Left ventricle myocardium inferior (tissue), 1 donor: ENCODE data around the gene F7. TPM values are rescaled to one million over a fixed set of nuclear protein-coding genes. Genes with fewer than 3 reads are reported as not detected.
"Not testable (repeated sequence)": the region's sequence is repeated elsewhere in the genome, so short reads cannot be mapped to it uniquely, and the experiment has no call there.

Source experiments
- DNase-seq: peaks from one replicate; pipeline ENCODE4 v3.0.0-alpha.2; 2020
- H3K27ac ChIP-seq: fragments of 200-600 bp; replicated peaks from 2 replicates; pipeline ENCODE4 v1.8.0; 2021
- H3K27me3 ChIP-seq: fragments of 200-600 bp; 2 replicates; pipeline ENCODE4 v1.8.0; 2021; ENCODE audit warnings: low read depth
- H3K36me3 ChIP-seq: fragments of 200-600 bp; 2 replicates; pipeline ENCODE4 v1.8.0; 2021
- H3K4me1 ChIP-seq: fragments of 200-600 bp; 2 replicates; pipeline ENCODE4 v1.8.0; 2021
- H3K4me3 ChIP-seq: fragments of 200-600 bp; 2 replicates; pipeline ENCODE4 v1.8.0; 2021; ENCODE audit warnings: mild to moderate bottlenecking, moderate library complexity
- H3K9me3 ChIP-seq: fragments of 200-600 bp; replicated peaks from 2 replicates; pipeline ENCODE4 v1.8.0; 2021
- CTCF ChIP-seq: fragments of 200-600 bp; IDR thresholded peaks from 2 replicates; pipeline ENCODE4 v1.8.0; 2021; ENCODE audit warnings: antibody characterized with exemption, mild to moderate bottlenecking, borderline replicate concordance
- intact Hi-C: fragments of 100-400 bp; cut with micrococcal nuclease; formaldehyde crosslinking; loops from one replicate; pipeline ENCODE4 v1.11.0; 2022
- total RNA-seq: library from RNA; stranded (reverse); fragmentation: NEBNext Ultra II Directional; extraction: Animal tissue kit (Norgen Biotek cat#: 25700); gene quantifications from one replicate; pipeline ENCODE4 v1.2.1, GENCODE V29; 2021
- donor health status: DM: no; HTN: yes; CAD: no; lungs with severe emphysema.

Gene F7
- total RNA-seq, 1 donor from 2014 or later: not detected

GRCh38 chr13:113109151-113110047, 3.8 kb downstream of the F7 start:
- Histone ChIP-seq H3K4me3 (peak overlapping the region; percentile 68), H3K27me3 (peaks cover 46% of the 10 kb centered on the region), H3K36me3 (no peaks in the 10 kb centered on the region), H3K4me1 (peaks cover 18% of the 10 kb centered on the region), H3K27ac (no peak overlapping the region), H3K9me3 (no peaks in the 10 kb centered on the region)
- TF ChIP-seq CTCF: no peak
- peak; percentile 13 for DNase-seq
- intact Hi-C loops: no loop called here

- Histone ChIP-seq H3K36me3 (no peaks in the 10 kb centered on the region), H3K9me3 (no peaks in the 10 kb centered on the region), H3K4me3 (peak overlapping the region; percentile 68), H3K27ac (no peak overlapping the region), H3K4me1 (peaks cover 18% of the 10 kb centered on the region), H3K27me3 (peaks cover 45% of the 10 kb centered on the region)
- intact Hi-C loops: no loop called here
- no peak for TF ChIP-seq CTCF
- DNase-seq: no peak
Measured at GRCh38 chr13:113110048-113110851, 4.7 kb downstream of the F7 start.

- Histone ChIP-seq H3K4me1 (peaks cover 18% of the 10 kb centered on the region), H3K9me3 (no peaks in the 10 kb centered on the region), H3K36me3 (no peaks in the 10 kb centered on the region), H3K27ac (no peak overlapping the region), H3K4me3 (peak overlapping the region; percentile 68), H3K27me3 (peaks cover 40% of the 10 kb centered on the region)
- no peak for DNase-seq
- intact Hi-C loops: no loop called here
- no peak for TF ChIP-seq CTCF
Measured at GRCh38 chr13:113110852-113111315, 5.3 kb downstream of the F7 start.

GRCh38 chr13:113111821-113112220, 6.2 kb downstream of the F7 start:
- H3K4me3 ChIP-seq, H3K27ac ChIP-seq, H3K36me3 ChIP-seq, DNase-seq, H3K9me3 ChIP-seq, intact Hi-C loops: not testable (repeated sequence)
- peaks cover 18% of the 10 kb centered on the region for H3K4me1 ChIP-seq
- peaks cover 36% of the 10 kb centered on the region for H3K27me3 ChIP-seq

GRCh38 chr13:113112475-113112874, 6.9 kb downstream of the F7 start:
- H3K36me3 ChIP-seq, H3K4me3 ChIP-seq, DNase-seq, H3K9me3 ChIP-seq, intact Hi-C loops, H3K27ac ChIP-seq: not testable (repeated sequence)
- H3K27me3 ChIP-seq: peaks cover 33% of the 10 kb centered on the region
- H3K4me1 ChIP-seq: peaks cover 18% of the 10 kb centered on the region

GRCh38 chr13:113112893-113113845, 7.6 kb downstream of the F7 start:
- intact Hi-C loops: no loop called here
- no peak for DNase-seq
- Histone ChIP-seq H3K4me1 (peaks cover 18% of the 10 kb centered on the region), H3K27me3 (peaks cover 33% of the 10 kb centered on the region), H3K9me3 (no peaks in the 10 kb centered on the region), H3K36me3 (no peaks in the 10 kb centered on the region), H3K4me3 (no peak overlapping the region), H3K27ac (no peak overlapping the region)
- TF ChIP-seq CTCF: no peak
